H7 (cell line): ENCODE results near the gene SLC26A2. TPM values are rescaled to one million over a fixed set of nuclear protein-coding genes. Genes with fewer than 3 reads are reported as not detected.

Experiments used
- DNase-seq: peaks from one replicate; pipeline ENCODE4 v3.0.0; 2012
- H3K27me3 ChIP-seq: 2 replicates; pipeline ENCODE4 v1.6.0; 2011; ENCODE audit warnings: mild to moderate bottlenecking, low read length; ENCODE audit not compliant: control insufficient read depth, insufficient read depth
- H3K36me3 ChIP-seq: replicated peaks from 2 replicates; pipeline ENCODE4 v1.5.1; 2011; ENCODE audit warnings: low read length; ENCODE audit not compliant: control insufficient read depth, insufficient read depth
- H3K4me3 ChIP-seq: 2 replicates; pipeline ENCODE4 v1.5.1; 2011; ENCODE audit warnings: low read depth, mild to moderate bottlenecking, control low read depth, low read length, moderate library complexity; ENCODE audit not compliant: insufficient read depth
- total RNA-seq: library from RNA; depleted of rRNA; stranded (reverse); fragments of >200 nt; shearing (Covaris generic); gene quantifications from 2 replicates; pipeline ENCODE4 v1.2.3, GENCODE V29; 2014

Gene SLC26A2
- total RNA-seq, 1 experiment from 2014 or later: 6.7 TPM

GRCh38 chr5:149930749-149931574 is 29.6 kb upstream of the SLC26A2 start:
- Histone ChIP-seq H3K36me3 (no peaks in the 10 kb centered on the region), H3K4me3 (no peak overlapping the region), H3K27me3 (no peaks in the 10 kb centered on the region; the same call in 1 of the 2 replicates)
- DNase-seq: no peak

- no peak for DNase-seq
- no peak overlapping the region for H3K4me3 ChIP-seq
- no peaks in the 10 kb centered on the region for H3K36me3 ChIP-seq
- no peaks in the 10 kb centered on the region; the same call in 1 of the 2 replicates for H3K27me3 ChIP-seq
Measured at GRCh38 chr5:149931992-149932436, 28.5 kb upstream of the SLC26A2 start.

- H3K27me3 ChIP-seq: no peaks in the 10 kb centered on the region; the same call in 1 of the 2 replicates
- no peaks in the 10 kb centered on the region for H3K36me3 ChIP-seq
- no peak overlapping the region for H3K4me3 ChIP-seq
- DNase-seq: peak; percentile 80
Measured at GRCh38 chr5:149932445-149933350, 27.9 kb upstream of the SLC26A2 start.

GRCh38 chr5:149935431-149935901 is 25.1 kb upstream of the SLC26A2 start:
- no peaks in the 10 kb centered on the region for H3K36me3 ChIP-seq

GRCh38 chr5:149936044-149936699 is 24.4 kb upstream of the SLC26A2 start:
- H3K4me3 ChIP-seq: no peak overlapping the region
- no peak for DNase-seq
- no peaks in the 10 kb centered on the region for H3K36me3 ChIP-seq
- H3K27me3 ChIP-seq: no peaks in the 10 kb centered on the region; the same call in 1 of the 2 replicates

More at GRCh38 chr5:149935431-149935901, 25.1 kb upstream of the SLC26A2 start:
- Histone ChIP-seq H3K27me3 (no peaks in the 10 kb centered on the region; the same call in 1 of the 2 replicates), H3K4me3 (no peak overlapping the region)
- no peak for DNase-seq

- Histone ChIP-seq H3K4me3 (no peak overlapping the region), H3K27me3 (no peaks in the 10 kb centered on the region; the same call in 1 of the 2 replicates), H3K36me3 (no peaks in the 10 kb centered on the region)
- no peak for DNase-seq
Measured at GRCh38 chr5:149936700-149937091, 23.9 kb upstream of the SLC26A2 start.

GRCh38 chr5:149937610-149938009 is 22.9 kb upstream of the SLC26A2 start:
- no peak for DNase-seq
- H3K36me3 ChIP-seq: no peaks in the 10 kb centered on the region
- H3K4me3 ChIP-seq: no peak overlapping the region
- H3K27me3 ChIP-seq: no peaks in the 10 kb centered on the region

GRCh38 chr5:149938279-149938678 is 22.3 kb upstream of the SLC26A2 start:
- DNase-seq: no peak
- Histone ChIP-seq H3K27me3 (no peaks in the 10 kb centered on the region), H3K4me3 (no peak overlapping the region), H3K36me3 (no peaks in the 10 kb centered on the region)

GRCh38 chr5:149938791-149939358 is 21.7 kb upstream of the SLC26A2 start:
- no peaks in the 10 kb centered on the region for H3K36me3 ChIP-seq
- H3K4me3 ChIP-seq: no peak overlapping the region
- no peaks in the 10 kb centered on the region for H3K27me3 ChIP-seq
- DNase-seq: no peak

GRCh38 chr5:149939546-149939945 is 21.0 kb upstream of the SLC26A2 start:
- Histone ChIP-seq H3K36me3 (no peaks in the 10 kb centered on the region), H3K4me3 (no peak overlapping the region), H3K27me3 (no peaks in the 10 kb centered on the region)
- DNase-seq: no peak

GRCh38 chr5:149940077-149940574 is 20.4 kb upstream of the SLC26A2 start:
- DNase-seq: no peak
- Histone ChIP-seq H3K4me3 (no peak overlapping the region), H3K36me3 (no peaks in the 10 kb centered on the region), H3K27me3 (no peaks in the 10 kb centered on the region)

- Histone ChIP-seq H3K4me3 (no peak overlapping the region), H3K36me3 (no peaks in the 10 kb centered on the region), H3K27me3 (no peaks in the 10 kb centered on the region)
- DNase-seq: no peak
Measured at GRCh38 chr5:149940941-149941644, 19.5 kb upstream of the SLC26A2 start.

GRCh38 chr5:149941795-149942194 is 18.8 kb upstream of the SLC26A2 start:
- Histone ChIP-seq H3K36me3 (no peaks in the 10 kb centered on the region), H3K4me3 (no peak overlapping the region), H3K27me3 (no peaks in the 10 kb centered on the region)
- DNase-seq: no peak
